ENCODE data around the gene IL21R.

The IL21R gene

GRCh38 chr16:27470567-27471431 lies 68.8 kb downstream of the IL21R start:
- TF ChIP-seq CTCF (conservative IDR thresholded peaks at IDR 0.05; ENCODE audit: low read depth, low read length): no peak
- no peak for DNase-seq (ENCODE audit: low read depth)
- H3K4me3 ChIP-seq (ENCODE audit: low read length): no peak overlapping the region

GRCh38 chr16:27471661-27472060 lies 69.7 kb downstream of the IL21R start:
- TF ChIP-seq CTCF (conservative IDR thresholded peaks at IDR 0.05; ENCODE audit: low read depth, low read length): no peak
- no peak for DNase-seq (ENCODE audit: low read depth)
- no peak overlapping the region for H3K4me3 ChIP-seq (ENCODE audit: low read length)

GRCh38 chr16:27472091-27473020 lies 70.4 kb downstream of the IL21R start:
- no peak overlapping the region for H3K4me3 ChIP-seq (ENCODE audit: low read length)
- no peak for TF ChIP-seq CTCF (conservative IDR thresholded peaks at IDR 0.05; ENCODE audit: low read depth, low read length)
- no peak for DNase-seq (ENCODE audit: low read depth)

- no peak overlapping the region for H3K4me3 ChIP-seq (ENCODE audit: low read length)
- TF ChIP-seq CTCF (conservative IDR thresholded peaks at IDR 0.05; ENCODE audit: low read depth, low read length): no peak
- DNase-seq (ENCODE audit: low read depth): no peak
These were observed 71.3 kb downstream of the IL21R start for GRCh38 chr16:27473101-27473900.

GRCh38 chr16:27474041-27474440 lies 72.1 kb downstream of the IL21R start:
- DNase-seq (ENCODE audit: low read depth): no peak
- no peak overlapping the region for H3K4me3 ChIP-seq (ENCODE audit: low read length)
- TF ChIP-seq CTCF (conservative IDR thresholded peaks at IDR 0.05; ENCODE audit: low read depth, low read length): no peak

GRCh38 chr16:27474921-27475320 lies 72.9 kb downstream of the IL21R start:
- no peak overlapping the region for H3K4me3 ChIP-seq (ENCODE audit: low read length)
- TF ChIP-seq CTCF (conservative IDR thresholded peaks at IDR 0.05; ENCODE audit: low read depth, low read length): no peak
- no peak for DNase-seq (ENCODE audit: low read depth)
